Measurements from ENCODE around the gene HSPB7.

- TF ChIP-seq EZH2 (IDR thresholded peaks at IDR 0.05; ENCODE audit: borderline replicate concordance, low read length), result no peak
- no peak for TF ChIP-seq CTCF (IDR thresholded peaks at IDR 0.05; ENCODE audit: low read length)
Observed at GRCh38 chr1:15966081-15966955, 51.5 kb downstream of the HSPB7 start.

All from OCI-LY1 (cell line).